Muscle layer of duodenum (tissue), 2 donors: ENCODE data around the gene ZNF214.
"Not testable (repeated sequence)": the region's sequence is repeated elsewhere in the genome, so short reads cannot be mapped to it uniquely, and the experiment has no call there.

Experiments used
- H3K27ac ChIP-seq: one replicate; pipeline ENCODE4 v1.7.0; 2013; ENCODE audit warnings: mild to moderate bottlenecking, low read length
- H3K27me3 ChIP-seq: one replicate; pipeline ENCODE4 v1.7.0; 2013; ENCODE audit warnings: low read depth, mild to moderate bottlenecking, control low read depth, low read length
- H3K36me3 ChIP-seq, 2 donors: one replicate each; pipeline ENCODE4 v1.7.0; 2013; ENCODE audit warnings: low read length in 2 of 2, control low read depth in 1 of 2, mild to moderate bottlenecking in 1 of 2; ENCODE audit not compliant: insufficient read depth in 2 of 2, control insufficient read depth in 1 of 2
- H3K4me1 ChIP-seq, 2 donors: one replicate each; pipeline ENCODE4 v1.7.0; 2013; ENCODE audit warnings: low read length in 2 of 2, mild to moderate bottlenecking in 2 of 2, control low read depth in 1 of 2, moderate library complexity in 1 of 2; ENCODE audit not compliant: insufficient read depth in 2 of 2, control insufficient read depth in 1 of 2
- H3K4me3 ChIP-seq, 2 donors: one replicate each; pipeline ENCODE4 v1.7.0; 2013; ENCODE audit warnings: low read length in 2 of 2, low read depth in 1 of 2, mild to moderate bottlenecking in 1 of 2
- H3K9me3 ChIP-seq, 2 donors: one replicate each; pipeline ENCODE4 v1.7.0; 2013; ENCODE audit warnings: low read length in 2 of 2, control low read depth in 1 of 2, mild to moderate bottlenecking in 1 of 2; ENCODE audit not compliant: control insufficient read depth in 1 of 2
- donor health status: healthy.

The ZNF214 gene

DNA sequence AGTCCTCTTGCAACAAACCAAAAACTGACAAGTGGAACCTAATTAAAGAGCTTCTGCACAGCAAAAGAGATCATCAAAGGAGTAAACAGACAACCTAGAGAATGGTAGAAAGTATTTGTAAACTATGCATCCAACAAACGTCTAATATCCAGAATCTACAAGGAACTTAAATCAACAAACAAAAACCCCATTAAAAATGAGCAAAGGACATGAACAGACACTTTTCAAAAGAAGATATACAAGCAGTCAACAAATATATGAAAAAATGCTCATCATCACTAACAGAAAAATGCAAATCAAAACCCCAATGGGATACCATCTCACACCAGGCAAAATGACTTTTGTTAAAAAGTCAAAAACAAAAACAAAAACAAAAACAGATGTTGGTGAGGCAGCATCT, 33.7 kb downstream of the ZNF214 start:
- H3K4me3 ChIP-seq: no peak overlapping the region
- no peak overlapping the region for H3K27ac ChIP-seq
- no peaks in the 10 kb centered on the region for H3K36me3 ChIP-seq
- H3K9me3 ChIP-seq: no peaks in the 10 kb centered on the region
- no peaks in the 10 kb centered on the region for H3K27me3 ChIP-seq
- no peaks in the 10 kb centered on the region for H3K4me1 ChIP-seq

- H3K36me3 ChIP-seq: no peaks in the 10 kb centered on the region
- H3K27ac ChIP-seq: no peak overlapping the region
- no peak overlapping the region for H3K4me3 ChIP-seq
- H3K27me3 ChIP-seq: no peaks in the 10 kb centered on the region
- H3K4me1 ChIP-seq: no peaks in the 10 kb centered on the region
- no peaks in the 10 kb centered on the region for H3K9me3 ChIP-seq
Observed at GRCh38 chr11:6979365-6979764, 40.8 kb downstream of the ZNF214 start.

DNA sequence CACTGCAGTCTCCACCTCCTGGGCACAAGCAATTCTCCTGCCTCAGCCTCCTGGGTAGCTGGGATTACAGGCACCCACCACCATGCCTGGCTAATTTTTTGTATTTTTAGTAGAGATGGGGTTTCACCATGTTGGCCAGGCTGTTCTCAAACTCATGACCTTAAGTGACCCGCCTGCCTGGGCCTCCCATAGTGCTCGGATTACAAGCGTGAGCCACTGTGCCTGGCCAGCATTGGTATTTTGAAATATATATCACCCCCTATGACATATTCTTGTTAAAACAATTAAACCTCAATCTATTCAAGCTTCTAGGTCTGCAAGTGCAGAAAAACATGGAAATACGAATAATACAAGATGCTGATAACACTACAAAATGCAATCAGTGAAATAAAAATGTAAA, 50.3 kb downstream of the ZNF214 start:
- H3K36me3 ChIP-seq, H3K27ac ChIP-seq, H3K4me1 ChIP-seq, H3K27me3 ChIP-seq, H3K9me3 ChIP-seq, H3K4me3 ChIP-seq: not testable (repeated sequence)

- H3K9me3 ChIP-seq: peaks cover 0 to 4% of the 10 kb centered on the region in 2 donors
- H3K4me1 ChIP-seq: no peaks in the 10 kb centered on the region
- no peaks in the 10 kb centered on the region for H3K36me3 ChIP-seq
- no peak overlapping the region for H3K27ac ChIP-seq
- no peaks in the 10 kb centered on the region for H3K27me3 ChIP-seq
- H3K4me3 ChIP-seq: no peak overlapping the region
Observed at GRCh38 chr11:6968816-6969215, 51.3 kb downstream of the ZNF214 start.

DNA sequence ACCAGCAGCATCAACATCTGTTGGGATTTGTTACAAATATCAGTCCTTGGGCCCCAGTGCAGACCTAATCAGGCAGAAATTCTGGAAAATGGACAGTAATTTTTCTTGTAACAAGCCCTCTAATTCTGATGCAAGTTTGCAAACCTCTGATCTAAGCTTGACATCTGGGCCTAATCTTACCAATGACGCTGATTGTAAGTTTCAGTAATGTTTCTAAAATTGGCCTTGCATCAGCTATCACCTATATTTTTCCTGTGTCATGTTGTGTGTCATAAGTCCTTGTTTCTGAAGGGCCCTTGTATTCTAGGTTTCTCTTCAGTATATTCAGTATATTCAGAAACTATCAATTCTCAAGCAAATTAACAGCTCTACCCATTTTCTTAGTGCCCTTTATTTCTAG, 57.5 kb downstream of the ZNF214 start:
- Histone ChIP-seq H3K9me3 (peaks cover 0 to 2% of the 10 kb centered on the region in 2 donors), H3K36me3 (no peaks in the 10 kb centered on the region), H3K27me3 (no peaks in the 10 kb centered on the region), H3K27ac (no peak overlapping the region), H3K4me1 (no peaks in the 10 kb centered on the region), H3K4me3 (no peak overlapping the region)

DNA sequence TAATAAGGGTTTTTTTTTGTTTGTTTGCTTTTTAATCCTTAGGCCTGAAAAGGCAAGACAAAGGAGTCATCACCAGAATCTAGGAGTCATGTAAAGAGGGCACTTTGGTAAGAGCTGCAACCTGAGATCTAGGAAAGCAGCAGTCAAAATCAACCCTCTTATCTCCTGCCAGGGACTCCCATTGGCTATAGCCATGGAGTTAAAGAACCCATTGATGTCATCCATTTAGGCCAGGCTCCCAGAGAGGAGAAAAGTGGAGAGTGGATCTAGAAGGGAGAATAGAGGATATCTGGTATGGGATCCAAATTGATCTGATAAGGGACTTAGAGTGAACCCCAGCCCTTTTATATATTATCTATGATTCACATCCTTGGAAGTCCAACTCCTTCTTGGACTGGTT, 58.0 kb downstream of the ZNF214 start:
- Histone ChIP-seq H3K27ac (no peak overlapping the region), H3K36me3 (no peaks in the 10 kb centered on the region), H3K27me3 (no peaks in the 10 kb centered on the region), H3K9me3 (peaks cover 0 to 2% of the 10 kb centered on the region in 2 donors), H3K4me3 (no peak overlapping the region), H3K4me1 (no peaks in the 10 kb centered on the region)

DNA sequence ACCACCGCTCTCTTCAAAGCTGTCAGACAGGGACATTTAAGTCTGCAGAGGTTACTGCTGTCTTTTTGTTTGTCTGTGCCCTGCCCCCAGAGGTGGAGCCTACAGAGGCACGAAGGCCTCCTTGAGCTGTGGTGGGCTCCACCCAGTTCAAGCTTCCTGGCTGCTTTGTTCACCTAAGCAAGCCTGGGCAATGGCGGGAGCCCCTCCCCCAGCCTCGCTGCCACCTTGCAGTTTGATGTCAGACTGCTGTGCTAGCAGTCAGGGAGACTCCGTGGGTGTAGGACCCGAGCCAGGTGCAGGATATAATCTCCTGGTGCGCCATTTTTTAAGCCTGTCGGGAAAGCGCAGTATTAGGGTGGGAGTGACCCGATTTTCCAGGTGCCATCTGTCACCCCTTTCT, 65.9 kb downstream of the ZNF214 start:
- not testable (repeated sequence) for H3K27me3 ChIP-seq, H3K9me3 ChIP-seq, H3K27ac ChIP-seq, H3K4me1 ChIP-seq, H3K36me3 ChIP-seq, H3K4me3 ChIP-seq
